ENCODE measurements around the gene TMX3. TPM values are rescaled to one million over a fixed set of nuclear protein-coding genes. Genes with fewer than 3 reads are reported as not detected.

Gene TMX3
- total and polyA plus RNA-seq, 7 donors: 3.0 to 59.5 (median 40.9) TPM

- Histone ChIP-seq H3K27ac (peak overlapping the region; percentile 44 to 63 (median 56)), H3K9me3 (no peaks in the 10 kb centered on the region), H3K36me3 (no peaks in the 10 kb centered on the region), H3K4me3 (peak overlapping the region; percentile 6 to 34 (median 24)), H3K27me3 (no peaks in the 10 kb centered on the region), H3K4me1 (peaks cover 0 to 3% (median 0%) of the 10 kb centered on the region in 4 donors)
- TF ChIP-seq EP300 (IDR thresholded peaks at IDR 0.05) (no peak), POLR2A (IDR thresholded peaks at IDR 0.05) (no peak), POLR2AphosphoS5 (IDR thresholded peaks at IDR 0.05) (no peak)
- TF ChIP-seq, protein P1, sequence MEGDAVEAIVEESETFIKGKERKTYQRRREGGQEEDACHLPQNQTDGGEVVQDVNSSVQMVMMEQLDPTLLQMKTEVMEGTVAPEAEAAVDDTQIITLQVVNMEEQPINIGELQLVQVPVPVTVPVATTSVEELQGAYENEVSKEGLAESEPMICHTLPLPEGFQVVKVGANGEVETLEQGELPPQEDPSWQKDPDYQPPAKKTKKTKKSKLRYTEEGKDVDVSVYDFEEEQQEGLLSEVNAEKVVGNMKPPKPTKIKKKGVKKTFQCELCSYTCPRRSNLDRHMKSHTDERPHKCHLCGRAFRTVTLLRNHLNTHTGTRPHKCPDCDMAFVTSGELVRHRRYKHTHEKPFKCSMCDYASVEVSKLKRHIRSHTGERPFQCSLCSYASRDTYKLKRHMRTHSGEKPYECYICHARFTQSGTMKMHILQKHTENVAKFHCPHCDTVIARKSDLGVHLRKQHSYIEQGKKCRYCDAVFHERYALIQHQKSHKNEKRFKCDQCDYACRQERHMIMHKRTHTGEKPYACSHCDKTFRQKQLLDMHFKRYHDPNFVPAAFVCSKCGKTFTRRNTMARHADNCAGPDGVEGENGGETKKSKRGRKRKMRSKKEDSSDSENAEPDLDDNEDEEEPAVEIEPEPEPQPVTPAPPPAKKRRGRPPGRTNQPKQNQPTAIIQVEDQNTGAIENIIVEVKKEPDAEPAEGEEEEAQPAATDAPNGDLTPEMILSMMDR (IDR thresholded peaks at IDR 0.05): no peak
- no peak for DNase-seq
- WGBS, 2 donors: 42 to 48% methylated on average over 8 of the region's 8 CpGs
- intact Hi-C loops (cut with DNase I): no loop called here
These were observed 7.0 kb upstream of the TMX3 start for GRCh38 chr18:68721681-68722583.

GRCh38 chr18:68714366-68714711, 569 bp downstream of the TMX3 start:
- TF ChIP-seq EP300 (IDR thresholded peaks at IDR 0.05): no peak
- 0% methylated on average over 14 of the region's 14 CpGs for WGBS, 2 donors
- Histone ChIP-seq H3K27ac (peak overlapping the region; percentile 77 to 84 (median 80)), H3K27me3 (no peaks in the 10 kb centered on the region), H3K4me3 (peak overlapping the region; percentile 77 to 97 (median 90)), H3K9me3 (no peaks in the 10 kb centered on the region), H3K4me1 (peaks cover 0 to 23% (median 14%) of the 10 kb centered on the region in 4 donors), H3K36me3 (peaks cover 0 to 35% (median 5%) of the 10 kb centered on the region in 4 donors)
- intact Hi-C loops (cut with DNase I): loop anchor here (5.0 to 10.0 kb wide), 2 partner anchors 1197 to 1490 kb away; partner anchors contain the start of genes DSEL and RTTN
- DNase-seq: no peak

GRCh38 chr18:68713796-68714195, 1.1 kb downstream of the TMX3 start:
- Histone ChIP-seq H3K9me3 (no peaks in the 10 kb centered on the region), H3K27ac (peak overlapping the region in 2 of 4 donors; percentile 79 to 84), H3K4me3 (peak overlapping the region; percentile 77 to 97 (median 90)), H3K36me3 (peaks cover 0 to 41% (median 5%) of the 10 kb centered on the region in 4 donors), H3K4me1 (peaks cover 0 to 23% (median 14%) of the 10 kb centered on the region in 4 donors), H3K27me3 (no peaks in the 10 kb centered on the region)
- intact Hi-C loops (cut with DNase I): loop anchor here (5.0 to 10.0 kb wide), 2 partner anchors 1196 to 1491 kb away; partner anchors contain the start of genes DSEL and RTTN
- DNase-seq: no peak
- no peak for TF ChIP-seq POLR2AphosphoS5 (IDR thresholded peaks at IDR 0.05)
- TF ChIP-seq EP300 (IDR thresholded peaks at IDR 0.05): no peak
- TF ChIP-seq POLR2A (IDR thresholded peaks at IDR 0.05): no peak
- TF ChIP-seq, protein P1 (IDR thresholded peaks at IDR 0.05): no peak
- WGBS, 2 donors: 15 to 30% methylated on average over 6 of the region's 6 CpGs

DNA sequence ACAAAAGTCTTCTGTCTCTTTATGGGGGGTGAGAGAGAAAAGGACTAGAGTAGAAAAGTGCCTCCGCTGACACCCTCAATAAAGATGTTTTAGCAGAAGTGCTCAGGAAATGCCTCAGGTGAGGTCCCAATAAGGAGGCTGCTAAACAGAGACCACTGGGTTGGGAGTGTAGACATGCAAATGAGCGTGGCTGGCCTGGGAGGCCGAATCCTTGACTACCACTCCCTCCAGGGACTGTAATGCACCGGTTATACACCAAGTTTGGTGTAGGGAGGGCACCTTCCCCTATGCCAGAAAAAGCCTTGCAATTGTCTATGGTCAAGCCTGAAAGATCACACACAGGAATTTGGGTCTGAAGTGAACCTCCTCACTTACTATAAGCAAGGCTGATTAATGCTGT, 1.8 kb downstream of the TMX3 start:
- peaks cover 0 to 48% (median 5%) of the 10 kb centered on the region in 4 donors for H3K36me3 ChIP-seq
- H3K27ac ChIP-seq: no peak overlapping the region
- WGBS, 2 donors: 83 to 87% methylated on average over 4 of the region's 4 CpGs
- no peaks in the 10 kb centered on the region for H3K27me3 ChIP-seq
- no peak for TF ChIP-seq POLR2AphosphoS5 (IDR thresholded peaks at IDR 0.05)
- TF ChIP-seq POLR2A (IDR thresholded peaks at IDR 0.05): no peak
- TF ChIP-seq EP300 (IDR thresholded peaks at IDR 0.05): no peak
- TF ChIP-seq, protein P1 (IDR thresholded peaks at IDR 0.05): no peak
- DNase-seq: no peak
- H3K9me3 ChIP-seq: no peaks in the 10 kb centered on the region
- intact Hi-C loops (cut with DNase I): loop anchor here (5.0 to 10.0 kb wide), 2 partner anchors 1196 to 1492 kb away; partner anchors contain the start of genes DSEL and RTTN
- no peak overlapping the region for H3K4me3 ChIP-seq
- H3K4me1 ChIP-seq: peaks cover 0 to 23% (median 14%) of the 10 kb centered on the region in 4 donors

DNA sequence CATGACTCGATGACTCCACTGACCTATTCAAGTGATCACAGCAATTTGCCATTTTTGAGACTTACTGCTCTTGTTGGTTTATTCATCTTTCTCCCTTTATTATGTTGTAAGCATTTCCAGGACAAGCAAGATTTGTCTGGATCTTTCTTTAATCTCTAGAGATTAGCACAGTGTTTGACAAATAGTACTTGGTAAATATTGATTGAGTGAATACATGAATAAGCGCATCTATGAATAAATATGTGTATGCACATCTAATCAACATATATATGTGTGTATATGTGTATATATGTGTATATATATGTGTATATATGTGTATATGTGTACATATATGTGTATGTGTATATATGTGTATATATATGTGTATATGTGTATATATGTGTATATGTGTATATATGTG, 7.3 kb downstream of the TMX3 start:
- Histone ChIP-seq H3K36me3 (peaks cover 0 to 61% (median 5%) of the 10 kb centered on the region in 4 donors), H3K9me3 (no peaks in the 10 kb centered on the region), H3K27me3 (no peaks in the 10 kb centered on the region), H3K4me1 (peaks cover 0 to 5% (median under 1%) of the 10 kb centered on the region in 4 donors), H3K27ac (no peak overlapping the region), H3K4me3 (no peak overlapping the region)
- no peak for DNase-seq
- 88 to 91% methylated on average over 2 of the region's 2 CpGs for WGBS, 2 donors
- intact Hi-C loops (cut with DNase I): no loop called here
- TF ChIP-seq POLR2A (IDR thresholded peaks at IDR 0.05) (no peak), EP300 (IDR thresholded peaks at IDR 0.05) (no peak), POLR2AphosphoS5 (IDR thresholded peaks at IDR 0.05) (no peak)
- TF ChIP-seq, protein P1 (IDR thresholded peaks at IDR 0.05): no peak
